Mesothelial cell of epicardium (in vitro differentiated cells): ENCODE results near the gene ATP2C2. TPM values are rescaled to one million over a fixed set of nuclear protein-coding genes. Genes with fewer than 3 reads are reported as not detected.
A peak's percentile ranks its signal among the peaks of the same experiment; 100 is the strongest.

ENCODE experiments used
- DNase-seq, 2 experiments: peaks; one replicate each; pipeline ENCODE4 v3.0.0; 2021; ENCODE audit warnings: low spot score in 2 of 2; ENCODE audit not compliant: unreplicated experiment in 2 of 2
- H3K27ac Mint-ChIP-seq: 2 replicates; pipeline ENCODE4 v1.8.0; 2021; ENCODE audit warnings: mixed read lengths
- H3K27me3 Mint-ChIP-seq: 2 replicates; pipeline ENCODE4 v1.8.0; 2021; ENCODE audit warnings: low read depth, mixed read lengths
- H3K36me3 Mint-ChIP-seq: 2 replicates; pipeline ENCODE4 v1.8.0; 2021; ENCODE audit warnings: mixed read lengths
- H3K4me1 Mint-ChIP-seq: 2 replicates; pipeline ENCODE4 v1.8.0; 2021; ENCODE audit warnings: mixed read lengths
- H3K4me3 Mint-ChIP-seq: 2 replicates; pipeline ENCODE4 v1.8.0; 2021; ENCODE audit warnings: mild to moderate bottlenecking, moderate library complexity, mixed read lengths
- H3K9me3 Mint-ChIP-seq: 2 replicates; pipeline ENCODE4 v1.8.0; 2021; ENCODE audit warnings: mixed read lengths
- total RNA-seq: library from RNA; stranded (reverse); gene quantifications from 3 replicates; pipeline ENCODE4 v1.2.1, GENCODE V29; 2021
- TF ChIP-seq, protein P1 (sequence below): fragments of 200-600 bp; sonication (generic); IDR thresholded peaks from one replicate; pipeline ENCODE4 v1.5.0; 2021; ENCODE audit warnings: antibody characterized with exemption; ENCODE audit not compliant: unreplicated experiment

Gene ATP2C2
- total RNA-seq, 1 donor from 2014 or later = 47.7 TPM

DNA sequence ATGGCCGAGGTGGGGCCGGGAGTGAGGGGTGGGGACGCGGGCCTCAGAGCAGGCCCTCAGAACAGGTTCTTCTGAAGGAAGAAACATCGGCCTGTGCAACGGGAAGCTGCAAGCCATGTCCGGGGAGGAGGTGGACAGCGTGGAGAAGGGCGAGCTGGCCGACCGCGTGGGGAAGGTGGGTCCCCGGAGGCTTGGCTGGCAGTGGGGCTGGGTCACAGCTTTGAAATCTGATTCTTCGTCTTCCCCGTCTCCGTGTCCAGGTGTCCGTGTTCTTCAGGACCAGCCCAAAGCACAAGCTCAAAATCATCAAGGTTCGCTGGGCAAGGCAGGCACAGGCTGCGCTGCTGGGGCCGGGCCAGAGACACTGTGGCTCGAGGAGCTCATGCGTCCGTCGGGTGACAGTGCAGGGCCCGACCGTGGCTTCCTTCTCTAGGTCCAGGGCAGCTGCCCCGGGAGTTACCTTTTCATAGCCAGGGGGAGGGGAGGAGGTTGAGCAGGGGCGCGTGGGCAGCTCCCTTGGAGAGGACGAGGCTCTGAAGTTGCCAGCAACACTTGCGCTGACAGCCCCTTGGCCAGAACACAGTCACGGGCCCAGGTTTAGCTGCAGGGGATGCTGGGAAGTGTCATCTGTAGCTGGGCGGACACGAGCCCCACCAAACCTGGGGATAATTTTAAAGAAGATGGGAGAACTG lies 84.9 kb downstream of the ATP2C2 start:
- TF ChIP-seq, protein P1, sequence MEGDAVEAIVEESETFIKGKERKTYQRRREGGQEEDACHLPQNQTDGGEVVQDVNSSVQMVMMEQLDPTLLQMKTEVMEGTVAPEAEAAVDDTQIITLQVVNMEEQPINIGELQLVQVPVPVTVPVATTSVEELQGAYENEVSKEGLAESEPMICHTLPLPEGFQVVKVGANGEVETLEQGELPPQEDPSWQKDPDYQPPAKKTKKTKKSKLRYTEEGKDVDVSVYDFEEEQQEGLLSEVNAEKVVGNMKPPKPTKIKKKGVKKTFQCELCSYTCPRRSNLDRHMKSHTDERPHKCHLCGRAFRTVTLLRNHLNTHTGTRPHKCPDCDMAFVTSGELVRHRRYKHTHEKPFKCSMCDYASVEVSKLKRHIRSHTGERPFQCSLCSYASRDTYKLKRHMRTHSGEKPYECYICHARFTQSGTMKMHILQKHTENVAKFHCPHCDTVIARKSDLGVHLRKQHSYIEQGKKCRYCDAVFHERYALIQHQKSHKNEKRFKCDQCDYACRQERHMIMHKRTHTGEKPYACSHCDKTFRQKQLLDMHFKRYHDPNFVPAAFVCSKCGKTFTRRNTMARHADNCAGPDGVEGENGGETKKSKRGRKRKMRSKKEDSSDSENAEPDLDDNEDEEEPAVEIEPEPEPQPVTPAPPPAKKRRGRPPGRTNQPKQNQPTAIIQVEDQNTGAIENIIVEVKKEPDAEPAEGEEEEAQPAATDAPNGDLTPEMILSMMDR = no peak
- H3K4me3 Mint-ChIP-seq = no peak overlapping the region
- peak in 1 of 2 experiments; percentile 33 for DNase-seq
- H3K27ac Mint-ChIP-seq = no peak overlapping the region
- no peaks in the 10 kb centered on the region for H3K27me3 Mint-ChIP-seq
- H3K4me1 Mint-ChIP-seq = no peaks in the 10 kb centered on the region
- H3K9me3 Mint-ChIP-seq = no peaks in the 10 kb centered on the region
- peaks cover 16% of the 10 kb centered on the region for H3K36me3 Mint-ChIP-seq

DNA sequence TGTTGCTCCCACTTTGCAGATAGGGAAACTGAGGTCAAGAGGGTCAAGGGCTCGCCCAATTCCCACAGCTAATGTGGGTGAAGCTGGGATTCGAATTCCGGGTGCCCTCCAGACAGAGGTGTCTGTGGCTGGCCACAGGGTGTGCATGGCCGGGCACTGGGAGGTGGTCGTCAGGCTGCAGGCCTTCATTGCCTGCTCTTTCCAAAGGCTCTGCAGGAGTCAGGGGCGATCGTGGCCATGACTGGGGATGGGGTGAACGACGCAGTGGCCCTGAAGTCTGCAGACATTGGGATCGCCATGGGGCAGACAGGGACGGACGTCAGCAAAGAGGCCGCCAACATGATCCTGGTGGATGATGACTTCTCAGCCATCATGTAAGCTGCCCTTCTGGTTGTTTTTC lies 86.3 kb downstream of the ATP2C2 start:
- DNase-seq = peak in 1 of 2 experiments; percentile 27
- TF ChIP-seq, protein P1 = no peak
- H3K27ac Mint-ChIP-seq = no peak overlapping the region
- peaks cover 15% of the 10 kb centered on the region for H3K36me3 Mint-ChIP-seq
- no peak overlapping the region for H3K4me3 Mint-ChIP-seq
- H3K9me3 Mint-ChIP-seq = no peaks in the 10 kb centered on the region
- H3K27me3 Mint-ChIP-seq = no peaks in the 10 kb centered on the region
- H3K4me1 Mint-ChIP-seq = no peaks in the 10 kb centered on the region

DNA sequence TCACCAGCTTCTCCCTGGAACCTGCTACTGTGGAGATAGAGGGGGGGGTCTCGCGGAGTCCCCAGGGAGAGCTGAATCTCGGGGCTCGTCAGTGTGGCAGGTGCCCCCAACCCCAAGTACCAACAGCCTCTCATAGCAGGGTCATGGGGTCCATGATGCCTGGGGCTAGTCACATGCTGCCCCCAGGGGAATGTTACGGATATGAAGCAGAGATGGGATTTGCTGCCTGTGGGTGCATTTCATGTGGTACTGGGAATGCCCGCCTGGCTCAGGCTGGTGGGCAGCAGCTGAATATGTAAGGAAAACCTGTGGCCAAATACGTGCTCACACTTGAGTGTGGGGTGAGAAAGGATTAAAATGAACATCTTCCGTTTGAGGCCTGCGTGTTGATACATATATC lies 86.7 kb downstream of the ATP2C2 start:
- peak in 1 of 2 experiments; percentile 6 for DNase-seq
- Mint-ChIP-seq H3K4me1 (no peaks in the 10 kb centered on the region), H3K4me3 (no peak overlapping the region), H3K36me3 (peaks cover 15% of the 10 kb centered on the region), H3K9me3 (no peaks in the 10 kb centered on the region), H3K27ac (no peak overlapping the region), H3K27me3 (no peaks in the 10 kb centered on the region)
- TF ChIP-seq, protein P1 = no peak

GRCh38 chr16:84458606-84459532 lies 90.5 kb downstream of the ATP2C2 start:
- Mint-ChIP-seq H3K27me3 (no peaks in the 10 kb centered on the region), H3K27ac (no peak overlapping the region), H3K36me3 (peaks cover 26% of the 10 kb centered on the region), H3K4me3 (no peak overlapping the region), H3K9me3 (no peaks in the 10 kb centered on the region), H3K4me1 (no peaks in the 10 kb centered on the region)
- DNase-seq = peak in 1 of 2 experiments; percentile 30
- TF ChIP-seq, protein P1 = no peak

- H3K27ac Mint-ChIP-seq = no peak overlapping the region
- TF ChIP-seq, protein P1 = no peak
- peaks cover 29% of the 10 kb centered on the region for H3K36me3 Mint-ChIP-seq
- H3K9me3 Mint-ChIP-seq = no peaks in the 10 kb centered on the region
- no peak overlapping the region for H3K4me3 Mint-ChIP-seq
- H3K27me3 Mint-ChIP-seq = no peaks in the 10 kb centered on the region
- peak in 1 of 2 experiments; percentile 28 for DNase-seq
- H3K4me1 Mint-ChIP-seq = no peaks in the 10 kb centered on the region
Measured at GRCh38 chr16:84459533-84459894, 91.2 kb downstream of the ATP2C2 start.
